Right cardiac atrium (tissue), 5 donors: Measurements from ENCODE around the gene C20orf144. TPM values are rescaled to one million over a fixed set of nuclear protein-coding genes. Genes with fewer than 3 reads are reported as not detected.

ENCODE experiments used
- ATAC-seq, 2 donors: fragments of 200-7000 bp; cut with Tn5 transposase; one replicate each; pipeline versions ENCODE4 v1.8.0 to v1.9.1; 2020; ENCODE audit warnings: moderate library complexity in 2 of 2, mild to moderate bottlenecking in 1 of 2
- DNase-seq, 3 donors: peaks; one replicate each; pipeline ENCODE4 v3.0.0-alpha.2; 2020
- H3K27ac ChIP-seq: one replicate; pipeline ENCODE4 v1.5.1; 2013; ENCODE audit warnings: mild to moderate bottlenecking, low read length, control low read depth, moderate library complexity
- H3K27me3 ChIP-seq: one replicate; pipeline ENCODE4 v1.6.1; 2013; ENCODE audit not compliant: control insufficient read depth, insufficient read depth
- H3K4me1 ChIP-seq: one replicate; pipeline ENCODE4 v1.6.1; 2013; ENCODE audit warnings: low read length; ENCODE audit not compliant: control insufficient read depth, insufficient read depth
- H3K4me3 ChIP-seq: one replicate; pipeline ENCODE4 v1.5.1; 2013; ENCODE audit warnings: low read length, control low read depth
- H3K9me3 ChIP-seq: one replicate; pipeline ENCODE4 v1.6.1; 2013; ENCODE audit warnings: low read length; ENCODE audit not compliant: control insufficient read depth
- WGBS: extraction: QIAGEN DNeasy Blood & Tissue Kit; methylation state at CpG from one replicate; pipeline ENCODE4 v1.1.7; 2013; 5-methylcytosine and 5-hydroxymethylcytosine counted together
- intact Hi-C, 4 donors: fragments of 100-400 bp; cut with DNase I; formaldehyde crosslinking; loops; one replicate each; pipeline versions ENCODE4 v1.11.0 to v1.14.0; 2022 to 2023
- polyA plus RNA-seq: library from polyadenylated mRNA; stranded (reverse); fragments of 200-250 nt; gene quantifications from one replicate; pipeline ENCODE4 v1.2.3, GENCODE V29; 2013
- total RNA-seq, 4 donors: library from RNA; stranded (reverse); fragmentation: NEBNext Ultra II Directional; extraction: Animal tissue kit (Norgen Biotek cat#: 25700); gene quantifications; one replicate each; pipeline ENCODE4 v1.2.1, GENCODE V29; 2021
- donor health status: healthy with polysubstance abuse.
- donor health status: DM: no; HTN: yes; CAD: no.
- donor health status: DM: no; HTN: no; CAD: no.
- donor health status: DM: no; HTN: yes; CAD: no; lungs with severe emphysema.
- donor health status: DM: yes; HTN: yes; CAD: no.

Gene C20orf144
- total and polyA plus RNA-seq, 5 donors, result 0.05 TPM; not detected in 4

DNA sequence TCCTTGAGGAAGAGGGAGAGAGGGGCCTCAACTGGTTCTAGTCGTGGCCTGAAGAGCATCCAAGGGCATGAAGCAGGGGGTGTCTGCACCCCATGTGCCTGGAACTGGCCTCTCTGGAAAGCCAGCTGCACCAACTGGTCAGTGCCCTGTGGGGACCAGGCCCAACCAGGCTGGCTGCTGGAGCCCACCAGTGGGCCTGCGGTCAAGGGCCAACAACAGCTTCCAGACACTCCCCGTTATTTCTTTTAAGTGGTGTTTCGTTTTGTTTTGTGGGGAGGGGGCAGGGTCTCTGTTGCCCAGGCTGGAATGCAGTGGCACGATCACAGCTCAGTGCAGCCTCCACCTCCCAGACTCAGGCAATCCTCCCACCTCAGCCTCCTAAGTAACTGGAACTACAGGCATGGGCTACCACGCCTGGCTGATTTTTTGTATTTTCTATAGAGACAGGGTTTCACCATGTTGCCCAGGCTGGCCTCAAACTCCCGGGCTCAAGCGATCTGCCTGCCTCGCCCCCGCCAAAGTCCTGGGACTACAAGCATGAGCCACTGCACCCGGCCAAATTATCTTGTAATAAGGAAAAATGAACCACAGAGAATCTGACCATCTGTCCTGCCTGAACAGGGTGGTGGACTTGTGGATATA lies 11.9 kb upstream of the C20orf144 start:
- 90% methylated on average over 11 of the region's 11 CpGs for WGBS
- no peaks in the 10 kb centered on the region for H3K9me3 ChIP-seq
- no peak overlapping the region for H3K4me3 ChIP-seq
- no peak for ATAC-seq
- no peak overlapping the region for H3K27ac ChIP-seq
- DNase-seq, result peak in 1 of 3 donors; percentile 40
- H3K4me1 ChIP-seq, result peaks cover 9% of the 10 kb centered on the region
- H3K27me3 ChIP-seq, result no peaks in the 10 kb centered on the region
- intact Hi-C loops, result loop anchor here in 3 of 4 donors (5.0 kb wide), 2 partner anchors 188 to 193 kb away; no protein-coding TSS in a partner anchor

DNA sequence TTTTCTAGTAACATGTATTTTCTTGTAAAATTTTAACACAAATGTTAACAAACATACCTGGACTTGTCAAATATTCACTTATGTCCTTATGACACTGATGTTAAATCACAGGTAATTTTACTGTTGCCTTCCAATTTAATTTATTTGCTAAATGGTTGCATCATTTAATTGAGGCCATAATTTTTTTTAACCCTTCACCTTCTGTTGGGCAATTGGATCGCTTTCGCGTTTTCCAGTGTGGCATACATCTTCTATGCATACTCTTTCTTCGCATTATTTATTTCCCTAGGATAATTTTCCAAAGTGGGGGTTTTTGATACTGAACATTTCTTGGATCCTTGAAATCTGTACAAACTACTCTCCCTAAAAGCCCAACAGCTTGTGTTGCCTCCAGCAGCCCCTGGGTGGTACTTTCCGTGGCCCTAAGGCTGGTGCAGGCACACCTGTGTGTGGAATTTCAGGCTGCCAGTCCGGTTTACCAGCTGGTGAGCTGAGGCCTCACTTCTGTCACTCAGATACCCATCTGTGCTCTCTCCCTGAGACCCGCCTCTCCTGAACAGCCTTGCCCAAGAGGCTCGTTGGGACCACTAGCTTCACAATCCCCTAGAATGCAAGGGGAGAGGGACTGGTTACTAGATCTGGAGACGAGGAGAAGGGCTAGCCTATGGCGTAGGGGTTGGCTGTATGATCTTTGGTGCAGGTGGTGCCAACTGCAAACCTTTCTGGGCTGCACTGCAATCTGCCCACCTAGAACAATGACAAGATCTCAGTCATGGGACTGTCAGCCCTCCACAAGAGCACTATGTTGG lies 11.2 kb upstream of the C20orf144 start:
- no peak overlapping the region for H3K4me3 ChIP-seq
- no peak overlapping the region for H3K27ac ChIP-seq

DNA sequence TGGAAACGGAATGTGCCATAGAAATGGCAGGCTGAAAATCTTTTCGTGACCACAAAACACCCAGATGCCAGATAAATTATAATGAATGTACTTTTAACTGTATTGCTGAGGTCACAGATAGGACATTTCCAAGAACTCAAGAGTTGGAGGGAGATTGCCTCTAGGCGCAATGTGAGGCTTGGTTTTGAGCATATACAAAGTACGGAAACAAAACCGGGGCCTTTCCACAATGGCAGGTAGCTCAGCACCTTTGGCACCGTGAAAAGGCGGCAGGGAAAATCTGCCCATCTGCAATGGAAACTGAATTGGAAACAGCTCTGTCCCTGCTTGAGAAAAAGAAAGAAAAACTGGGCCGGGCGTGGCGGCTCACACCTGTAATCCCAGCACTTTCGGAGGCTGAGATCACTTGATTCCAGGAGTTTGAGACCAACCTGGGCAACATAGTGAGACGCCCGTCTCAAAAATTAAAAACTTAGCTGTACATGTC lies 10.5 kb upstream of the C20orf144 start:
- no peaks in the 10 kb centered on the region for H3K9me3 ChIP-seq
- intact Hi-C loops, result loop anchor here in 3 of 4 donors (5.0 kb wide), 2 partner anchors 189 to 194 kb away; no protein-coding TSS in a partner anchor
- H3K4me3 ChIP-seq, result no peak overlapping the region
- peaks cover 9% of the 10 kb centered on the region for H3K4me1 ChIP-seq
- H3K27me3 ChIP-seq, result no peaks in the 10 kb centered on the region
- 82% methylated on average over 13 of the region's 13 CpGs for WGBS
- ATAC-seq (no peak), DNase-seq (no peak)
- H3K27ac ChIP-seq, result no peak overlapping the region

More for the DNA sequence above, 11.2 kb upstream of the C20orf144 start:
- Histone ChIP-seq H3K4me1 (peaks cover 9% of the 10 kb centered on the region), H3K9me3 (no peaks in the 10 kb centered on the region), H3K27me3 (no peaks in the 10 kb centered on the region)
- DNase-seq (peak in 1 of 3 donors; percentile 33), ATAC-seq (no peak)
- intact Hi-C loops, result loop anchor here in 3 of 4 donors (5.0 kb wide), 2 partner anchors 189 to 194 kb away; no protein-coding TSS in a partner anchor
- 86% methylated on average over 10 of the region's 10 CpGs for WGBS

DNA sequence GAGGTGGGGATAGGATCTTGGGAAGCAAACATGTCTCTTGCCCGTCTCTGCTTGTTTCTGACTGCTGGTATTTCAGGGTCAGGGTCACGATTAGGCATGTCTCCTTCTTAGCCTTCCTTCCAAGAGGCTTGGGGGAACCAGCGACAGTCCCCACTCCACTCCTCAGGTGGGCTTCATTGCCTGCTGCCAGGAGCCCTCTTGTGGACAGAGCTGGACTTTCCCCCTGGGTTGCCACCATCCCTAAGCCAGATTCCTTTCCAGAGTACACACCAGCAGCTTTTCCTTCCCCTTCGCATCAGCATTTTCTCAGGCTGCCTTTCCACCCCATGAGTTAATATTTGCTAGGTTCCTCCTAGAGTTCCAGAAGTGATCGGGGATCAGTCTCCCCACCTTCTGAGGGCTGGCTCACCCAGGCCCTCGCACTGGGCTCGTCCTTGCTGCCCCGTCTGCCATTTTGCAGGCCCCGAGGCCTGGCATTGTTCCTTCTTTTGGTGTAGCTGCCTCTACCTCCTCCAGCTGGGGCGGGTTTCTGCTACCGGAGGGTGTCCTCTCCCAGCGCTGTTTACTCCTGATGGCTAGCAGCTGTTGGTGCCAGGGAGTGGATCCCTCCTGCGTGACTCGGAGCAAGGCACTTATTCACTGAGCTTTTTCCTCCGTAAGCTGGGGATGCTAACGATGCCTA lies 8.8 kb upstream of the C20orf144 start:
- H3K4me3 ChIP-seq, result no peak overlapping the region
- H3K4me1 ChIP-seq, result peaks cover 3% of the 10 kb centered on the region
- DNase-seq, result peak in 2 of 3 donors; percentile 78 to 90
- H3K9me3 ChIP-seq, result no peaks in the 10 kb centered on the region
- intact Hi-C loops, result loop anchor here in 3 of 4 donors (5.0 kb wide), 2 partner anchors 191 to 196 kb away; no protein-coding TSS in a partner anchor
- no peak overlapping the region for H3K27ac ChIP-seq
- ATAC-seq, result peak; percentile 63 to 66
- 32% methylated on average over 16 of the region's 16 CpGs for WGBS
- no peaks in the 10 kb centered on the region for H3K27me3 ChIP-seq

DNA sequence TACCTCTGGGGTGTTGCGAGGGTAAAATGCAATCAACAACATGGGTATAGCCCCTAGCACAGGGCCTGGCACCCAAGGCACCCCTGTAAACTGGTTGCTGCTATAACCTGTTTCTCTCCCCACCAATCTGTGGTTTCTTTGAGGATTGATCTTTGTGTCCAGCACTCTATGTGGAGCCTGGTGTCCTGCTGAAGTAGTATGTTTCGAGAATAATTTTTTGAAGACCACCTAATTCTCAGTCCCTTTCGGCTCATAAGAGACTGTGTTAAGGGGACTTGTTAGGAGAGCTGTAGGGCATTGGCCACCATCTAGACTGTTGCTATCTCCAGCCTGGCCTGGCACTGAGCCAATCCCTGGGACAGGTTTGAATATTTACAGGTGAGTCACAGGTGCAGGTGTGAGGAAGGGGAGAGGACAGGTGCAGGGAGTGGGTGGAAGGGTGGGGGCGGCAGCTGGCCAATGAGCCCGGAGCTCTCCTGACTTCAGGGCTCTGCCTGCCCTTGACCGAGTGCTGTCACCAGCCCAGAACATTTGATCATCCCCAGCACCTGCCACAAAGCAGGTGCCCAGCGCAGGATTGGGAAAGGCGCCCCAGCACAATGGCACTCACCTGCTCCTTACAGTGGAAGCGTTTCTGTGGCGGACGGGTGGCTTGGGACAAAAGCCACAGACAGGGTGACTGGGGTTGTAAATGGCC lies 8.1 kb upstream of the C20orf144 start:
- 82% methylated on average over 11 of the region's 11 CpGs for WGBS
- peak in 2 of 3 donors; percentile 63 to 66 for DNase-seq
- Histone ChIP-seq H3K9me3 (no peaks in the 10 kb centered on the region), H3K27ac (no peak overlapping the region), H3K4me3 (no peak overlapping the region), H3K4me1 (no peaks in the 10 kb centered on the region), H3K27me3 (no peaks in the 10 kb centered on the region)
- intact Hi-C loops, result loop anchor here in 3 of 4 donors (5.0 kb wide), 2 partner anchors 192 to 197 kb away; no protein-coding TSS in a partner anchor
- ATAC-seq, result peak; percentile 5

DNA sequence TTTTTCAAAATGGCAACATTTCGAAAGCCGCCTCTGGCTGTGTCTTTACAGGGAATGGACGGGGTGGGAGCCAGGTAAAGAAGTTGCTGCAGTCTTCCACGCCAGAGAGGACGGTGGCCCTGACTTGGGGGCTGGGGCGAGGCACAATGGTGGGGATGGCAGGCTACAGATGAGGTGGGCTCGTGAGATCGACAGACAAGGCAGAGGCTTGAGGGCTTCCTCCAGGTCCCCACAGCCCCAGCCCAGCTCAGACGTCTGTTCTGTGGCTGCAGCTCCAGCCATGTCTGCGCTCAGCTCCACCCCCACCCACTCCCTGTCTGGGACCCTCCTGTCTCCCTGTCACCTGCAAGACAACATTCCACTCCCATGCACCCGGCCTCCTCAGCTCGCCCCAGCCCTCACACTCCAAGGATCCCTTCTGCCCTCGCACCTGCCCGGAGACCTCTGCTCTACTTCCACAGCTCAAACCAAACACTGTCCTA lies 7.4 kb upstream of the C20orf144 start:
- H3K27ac ChIP-seq, result no peak overlapping the region
- 70% methylated on average over 14 of the region's 14 CpGs for WGBS
- DNase-seq (peak in 1 of 3 donors; percentile 42), ATAC-seq (peak; percentile 1 to 4)
- no peak overlapping the region for H3K4me3 ChIP-seq
- intact Hi-C loops, result loop anchor here in 3 of 4 donors (5.0 kb wide), 2 partner anchors 192 to 197 kb away; no protein-coding TSS in a partner anchor
- no peaks in the 10 kb centered on the region for H3K27me3 ChIP-seq
- H3K4me1 ChIP-seq, result no peaks in the 10 kb centered on the region
- H3K9me3 ChIP-seq, result no peaks in the 10 kb centered on the region

DNA sequence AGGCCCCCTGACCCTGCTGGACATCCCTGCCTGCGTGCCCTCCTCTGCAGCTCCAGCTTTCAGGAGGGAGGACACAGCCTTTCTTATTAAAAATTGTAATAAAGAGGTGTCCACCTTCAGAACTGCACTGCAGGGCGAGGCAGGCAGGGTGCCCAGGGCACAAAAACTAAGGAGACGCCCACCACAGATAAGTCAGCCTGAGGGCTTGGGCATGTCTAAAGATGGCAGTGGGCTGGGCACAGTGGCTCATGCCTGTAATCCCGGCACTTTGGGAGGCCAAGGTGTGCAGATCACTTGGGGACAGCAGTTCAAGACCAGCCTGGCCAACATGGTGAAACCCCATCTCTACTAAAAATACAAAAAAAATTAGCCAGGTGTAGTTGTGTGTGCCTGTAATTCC lies 7.0 kb upstream of the C20orf144 start:
- WGBS, result 63% methylated on average over 4 of the region's 4 CpGs
- H3K27ac ChIP-seq, result no peak overlapping the region
- H3K4me1 ChIP-seq, result no peaks in the 10 kb centered on the region
- no peaks in the 10 kb centered on the region for H3K27me3 ChIP-seq
- ATAC-seq, result no peak
- H3K9me3 ChIP-seq, result no peaks in the 10 kb centered on the region
- DNase-seq, result peak in 1 of 3 donors; percentile 33
- no peak overlapping the region for H3K4me3 ChIP-seq
- intact Hi-C loops, result no loop called here

DNA sequence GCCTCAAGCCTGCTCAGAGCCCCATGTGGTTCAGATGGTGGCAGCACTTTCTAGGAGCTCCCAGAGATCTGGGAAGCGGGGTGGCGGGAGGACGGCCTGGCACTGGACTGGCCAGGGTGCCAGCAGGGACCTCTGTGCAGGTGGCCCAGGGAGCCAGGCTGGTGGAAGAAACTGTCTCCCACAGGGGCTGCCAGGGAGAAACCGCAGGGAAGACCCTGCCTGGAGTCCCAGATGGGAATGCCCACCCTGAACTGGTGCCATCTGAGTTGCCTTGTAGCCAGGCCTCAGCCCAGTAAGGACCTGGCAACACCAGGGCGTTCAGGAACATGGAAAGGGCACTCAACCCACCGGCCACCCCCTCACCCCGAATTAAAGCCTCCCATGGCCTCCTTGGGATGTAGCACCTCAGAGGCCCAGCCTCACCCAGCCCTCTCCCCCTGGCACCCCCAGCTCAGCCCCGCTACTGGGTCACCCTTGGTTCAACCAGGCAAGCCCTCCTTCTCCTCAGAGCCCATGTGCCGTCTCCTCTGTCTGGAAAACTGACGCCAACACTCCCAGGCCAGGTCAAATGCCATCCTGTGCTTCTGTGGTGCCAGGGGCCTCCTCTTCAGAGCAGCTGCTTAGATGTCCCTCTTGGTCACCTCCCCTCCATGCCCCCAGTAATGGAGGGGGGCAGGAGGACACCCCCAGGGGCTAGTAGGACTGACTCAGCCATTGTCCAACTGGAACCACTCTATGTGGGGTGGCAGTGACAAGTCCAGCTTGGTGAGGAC lies 5.9 kb upstream of the C20orf144 start:
- H3K9me3 ChIP-seq, result no peaks in the 10 kb centered on the region
- no peaks in the 10 kb centered on the region for H3K4me1 ChIP-seq
- DNase-seq, result peak in 2 of 3 donors; percentile 39 to 40
- no peaks in the 10 kb centered on the region for H3K27me3 ChIP-seq
- WGBS, result 93% methylated on average over 10 of the region's 10 CpGs
- no peak overlapping the region for H3K4me3 ChIP-seq
- intact Hi-C loops, result no loop called here
- H3K27ac ChIP-seq, result no peak overlapping the region
- ATAC-seq, result no peak

DNA sequence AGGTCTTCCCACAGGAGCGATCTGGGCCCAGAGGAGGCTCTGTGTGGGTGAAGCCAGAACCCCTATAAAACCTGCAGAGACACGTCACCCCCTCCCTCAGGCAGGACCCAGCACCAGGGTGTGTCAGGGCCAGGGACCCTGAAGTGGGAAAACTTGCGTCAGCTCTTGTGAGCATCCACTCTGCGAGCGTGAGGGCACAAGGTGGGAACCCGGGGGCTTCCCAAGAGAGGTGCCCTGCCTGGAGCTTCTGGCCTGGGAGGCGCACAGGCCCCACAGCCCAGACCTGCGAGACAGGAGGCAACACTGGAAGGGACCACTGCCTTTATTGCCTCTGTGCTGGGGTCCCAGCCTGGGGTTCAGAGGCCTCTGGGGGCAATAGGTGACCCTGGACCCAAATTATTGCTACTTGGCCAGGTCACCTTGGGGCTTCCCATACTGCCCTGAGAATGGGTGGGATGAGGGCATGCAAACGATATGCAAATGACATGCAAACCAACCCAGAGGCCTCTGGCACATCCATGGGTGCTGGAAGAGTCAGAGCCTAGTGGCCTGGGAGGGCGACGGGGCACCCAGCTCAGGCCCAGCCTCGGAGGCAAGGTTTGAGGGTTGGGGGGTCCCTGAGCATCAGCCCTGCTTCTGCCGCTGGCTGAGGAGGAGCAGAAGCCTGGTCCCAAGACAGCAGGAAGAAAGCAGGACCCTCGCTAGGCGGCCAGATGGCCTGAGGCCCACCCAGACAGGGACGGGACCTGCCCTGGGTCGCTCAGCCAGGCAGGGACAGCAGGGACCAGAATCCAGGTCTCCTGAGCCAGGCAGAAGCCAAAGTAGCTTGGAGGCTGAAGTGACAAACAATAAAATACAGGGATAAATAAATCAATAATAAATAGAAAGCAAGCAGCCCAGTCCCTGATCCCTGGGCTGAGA lies 5.1 kb upstream of the C20orf144 start:
- no peaks in the 10 kb centered on the region for H3K9me3 ChIP-seq
- no peak for ATAC-seq
- intact Hi-C loops, result no loop called here
- DNase-seq, result peak in 2 of 3 donors; percentile 45
- H3K27me3 ChIP-seq, result no peaks in the 10 kb centered on the region
- H3K4me3 ChIP-seq, result no peak overlapping the region
- 94% methylated on average over 17 of the region's 17 CpGs for WGBS
- H3K4me1 ChIP-seq, result no peaks in the 10 kb centered on the region
- H3K27ac ChIP-seq, result no peak overlapping the region
